ENCODE measurements around the gene DNAJB4.

DNA sequence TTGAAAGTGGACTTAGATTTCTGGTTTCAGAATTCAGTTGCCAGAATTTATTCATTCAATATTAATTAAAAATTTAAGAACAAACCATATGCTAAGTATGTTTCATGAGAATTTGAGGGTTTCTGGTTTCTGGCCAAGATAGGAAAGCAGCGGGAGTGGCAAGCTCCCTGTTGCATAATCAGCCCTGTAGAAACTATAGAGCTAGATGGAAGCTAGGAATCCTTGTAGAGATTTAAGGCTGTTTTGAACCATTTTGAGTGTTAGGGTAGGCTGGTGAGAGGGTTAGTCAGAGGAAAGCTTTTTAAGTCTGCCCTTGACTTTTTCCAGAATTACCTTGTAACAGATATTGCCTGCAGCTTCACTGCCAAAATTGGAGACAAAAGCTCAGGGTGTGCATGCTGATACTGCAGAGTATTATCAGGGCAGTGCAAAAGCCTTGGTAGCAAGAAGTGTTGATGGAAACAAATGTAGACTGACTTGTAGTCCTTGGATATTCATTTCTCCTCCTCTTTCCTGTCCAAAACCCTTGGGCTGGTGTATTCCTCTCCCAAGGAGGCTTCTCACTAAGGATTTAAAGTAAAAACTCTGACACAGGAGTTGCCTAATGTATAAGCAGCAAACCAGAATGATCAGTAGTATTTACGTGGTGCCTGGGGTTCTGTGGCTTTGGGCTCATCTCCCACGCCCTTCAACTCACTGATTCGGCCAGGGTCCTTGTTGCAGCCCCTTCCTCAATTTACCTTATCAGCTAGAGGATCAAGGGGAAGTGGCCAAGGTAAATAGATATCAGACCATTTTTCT lies 28.5 kb downstream of the DNAJB4 start:
- TF ChIP-seq CTCF (conservative IDR thresholded peaks at IDR 0.05) (no peak), EZH2 (IDR thresholded peaks at IDR 0.05; ENCODE audit: low read depth) (no peak)
